Transverse colon (tissue), 4 donors: Measurements from ENCODE around the gene SLC26A3.

Experiments used
- CTCF ChIP-seq, 5 experiments: fragments of 200-600 bp in 3 of 5; fragments of 450-650 bp in 2 of 5; sonication (generic) in 3 of 5; IDR thresholded peaks; 1 replicate in 2 of 5; 2 replicates in 3 of 5; pipeline ENCODE4 v1.5.1; 2016 to 2017; ENCODE audit warnings: antibody characterized with exemption in 5 of 5, inconsistent platforms in 3 of 5, mild to moderate bottlenecking in 2 of 5, moderate library complexity in 1 of 5
- POLR2AphosphoS5 ChIP-seq, 3 donors: sonication (generic); formaldehyde crosslinking; IDR thresholded peaks; one replicate each; pipeline ENCODE4 v1.6.1; 2016; ENCODE audit warnings: antibody characterized with exemption in 3 of 3

GRCh38 chr7:107811934-107812333 lies 8.9 kb upstream of the SLC26A3 start:
- TF ChIP-seq CTCF (IDR thresholded peaks at IDR 0.05) (no peak), POLR2AphosphoS5 (IDR thresholded peaks at IDR 0.05) (peak; percentile 22 to 79 (median 35))
